Stimulated activated CD4-positive, alpha-beta T cell treated with anti-CD3 and anti-CD28 coated beads, Interleukin-1b, Interleukin-23, amount 100 ng/mL, for 48 hours (primary cell): ENCODE data around the gene TTC23.

Source experiments
- DNase-seq: peaks from one replicate; pipeline ENCODE4 v3.0.0-alpha.2; 2020

Gene TTC23

GRCh38 chr15:99100245-99101173 lies 148.9 kb downstream of the TTC23 start:
- DNase-seq = peak; percentile 33

- no peak for DNase-seq
Observed at GRCh38 chr15:99099661-99100060, 149.7 kb downstream of the TTC23 start.

GRCh38 chr15:99098991-99099390 lies 150.4 kb downstream of the TTC23 start:
- DNase-seq = no peak

- DNase-seq = no peak
Observed at GRCh38 chr15:99098426-99098825, 151.0 kb downstream of the TTC23 start.

GRCh38 chr15:99097441-99098410 lies 151.7 kb downstream of the TTC23 start:
- DNase-seq = no peak

GRCh38 chr15:99096894-99097426 lies 152.4 kb downstream of the TTC23 start:
- no peak for DNase-seq

GRCh38 chr15:99096173-99096893 lies 153.0 kb downstream of the TTC23 start:
- no peak for DNase-seq

GRCh38 chr15:99095626-99096025 lies 153.8 kb downstream of the TTC23 start:
- DNase-seq = no peak

GRCh38 chr15:99092554-99093172 lies 156.7 kb downstream of the TTC23 start:
- DNase-seq = no peak

- no peak for DNase-seq
Observed at GRCh38 chr15:99090938-99091337, 158.4 kb downstream of the TTC23 start.

- DNase-seq = no peak
Observed at GRCh38 chr15:99090011-99090699, 159.2 kb downstream of the TTC23 start.

GRCh38 chr15:99087405-99087943 lies 161.9 kb downstream of the TTC23 start:
- no peak for DNase-seq

GRCh38 chr15:99086327-99086667 lies 163.1 kb downstream of the TTC23 start:
- DNase-seq = no peak
